MCF 10A (cell line): ENCODE results near the gene ZNF280A. TPM values are rescaled to one million over a fixed set of nuclear protein-coding genes. Genes with fewer than 3 reads are reported as not detected.

ENCODE experiments used
- BruUV-seq: library from RNA; stranded (reverse); fragments of 400-500 nt; replicated peaks from 2 replicates; lab custom pipeline; 2021; lab: Mats Ljungman, UMichigan
- CTCF ChIA-PET: fragments of 300-600 bp; sonication (Branson Sonifier 250); formaldehyde crosslinking; extraction: SDS; loops from one replicate; lab custom pipeline; 2021; ENCODE audit warnings: antibody characterized with exemption, inconsistent platforms; lab: Yijun Ruan, JAX
- POLR2A ChIA-PET: fragments of 300-600, 350-650 bp; sonication (Branson Sonifier 250); formaldehyde crosslinking; extraction: SDS; loops from one replicate; lab custom pipeline; 2020; ENCODE audit warnings: antibody characterized with exemption, inconsistent platforms; lab: Yijun Ruan, JAX
- DNase-seq: peaks from one replicate; pipeline ENCODE4 v3.0.0-alpha.2; 2018; ENCODE audit not compliant: unreplicated experiment
- H3K27ac Mint-ChIP-seq: one replicate; pipeline ENCODE4 v1.8.0; 2022; ENCODE audit warnings: mild to moderate bottlenecking, low read depth, mixed read lengths; ENCODE audit not compliant: unreplicated experiment
- H3K27me3 Mint-ChIP-seq: one replicate; pipeline ENCODE4 v1.8.0; 2022; ENCODE audit warnings: mixed read lengths; ENCODE audit not compliant: insufficient read depth, unreplicated experiment
- H3K36me3 Mint-ChIP-seq: one replicate; pipeline ENCODE4 v1.8.0; 2022; ENCODE audit warnings: mild to moderate bottlenecking, moderate library complexity, mixed read lengths; ENCODE audit not compliant: insufficient read depth, unreplicated experiment
- H3K4me1 Mint-ChIP-seq: one replicate; pipeline ENCODE4 v1.8.0; 2022; ENCODE audit warnings: mixed read lengths; ENCODE audit not compliant: insufficient read depth, unreplicated experiment
- H3K4me3 Mint-ChIP-seq: one replicate; pipeline ENCODE4 v1.8.0; 2022; ENCODE audit warnings: mild to moderate bottlenecking, moderate library complexity, mixed read lengths; ENCODE audit not compliant: unreplicated experiment
- H3K9me3 Mint-ChIP-seq: one replicate; pipeline ENCODE4 v1.8.0; 2022; ENCODE audit warnings: mixed read lengths; ENCODE audit not compliant: unreplicated experiment
- CTCF ChIP-seq: fragments of 200-600 bp; IDR thresholded peaks from one replicate; pipeline ENCODE4 v1.8.0; 2022; ENCODE audit warnings: antibody characterized with exemption, mild to moderate bottlenecking; ENCODE audit not compliant: unreplicated experiment
- intact Hi-C: fragments of 100-400 bp; cut with micrococcal nuclease; formaldehyde crosslinking; loops from 2 replicates; pipeline ENCODE4 v1.14.1; 2022
- total RNA-seq: library from RNA; stranded (reverse); gene quantifications from 2 replicates; pipeline ENCODE4 v1.2.3, GENCODE V29; 2022

ZNF280A gene
- total RNA-seq, 1 experiment from 2014 or later: not detected

GRCh38 chr22:22531770-22532546, 11.9 kb upstream of the ZNF280A start:
- Mint-ChIP-seq H3K4me3 (no peak overlapping the region), H3K27ac (no peak overlapping the region), H3K27me3 (peaks cover 11% of the 10 kb centered on the region), H3K4me1 (no peaks in the 10 kb centered on the region), H3K9me3 (no peaks in the 10 kb centered on the region), H3K36me3 (no peaks in the 10 kb centered on the region)
- TF ChIP-seq CTCF: no peak
- ChIA-PET POLR2A (no interaction called here), CTCF (interaction anchor here (0.9 kb wide), 1 partner anchor 54 kb away, joined by 7 read pairs; no protein-coding TSS in a partner anchor)
- no TSS peak for BruUV-seq
- no peak for DNase-seq
- intact Hi-C loops: no loop called here

DNA sequence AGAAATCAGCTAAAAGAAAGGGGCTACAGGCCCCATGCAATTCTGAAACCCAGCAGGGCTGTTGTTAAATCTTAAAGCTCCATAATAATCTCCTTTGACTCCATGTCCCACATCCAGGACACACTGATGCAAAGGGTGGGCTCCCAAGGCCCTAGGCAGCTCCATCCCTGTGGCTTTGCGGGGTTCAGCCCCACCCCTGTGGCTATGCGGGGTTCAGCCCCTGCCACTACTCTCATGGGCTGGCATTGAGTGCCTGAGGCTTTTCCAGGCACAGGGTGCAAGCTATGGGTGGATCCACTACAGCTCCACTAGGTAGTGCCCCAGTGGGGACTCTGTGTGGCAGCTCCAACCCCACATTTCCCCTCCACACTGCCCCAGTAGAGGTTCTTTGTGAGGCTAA, 8.7 kb upstream of the ZNF280A start:
- no peaks in the 10 kb centered on the region for H3K9me3 Mint-ChIP-seq
- H3K27ac Mint-ChIP-seq: no peak overlapping the region
- H3K4me1 Mint-ChIP-seq: no peaks in the 10 kb centered on the region
- ChIA-PET POLR2A (interaction anchor here (0.6 kb wide), 1 partner anchor 629 kb away, joined by 3 read pairs; no protein-coding TSS in a partner anchor), CTCF (interaction anchor here (0.9 kb wide), 1 partner anchor 107 kb away, joined by 4 read pairs; no protein-coding TSS in a partner anchor)
- BruUV-seq: no TSS peak
- peaks cover 28% of the 10 kb centered on the region for H3K27me3 Mint-ChIP-seq
- TF ChIP-seq CTCF: no peak
- DNase-seq: no peak
- H3K36me3 Mint-ChIP-seq: no peaks in the 10 kb centered on the region
- intact Hi-C loops: no loop called here
- H3K4me3 Mint-ChIP-seq: no peak overlapping the region

GRCh38 chr22:22527312-22527711, 7.2 kb upstream of the ZNF280A start:
- BruUV-seq: no TSS peak
- intact Hi-C loops: no loop called here
- H3K27ac Mint-ChIP-seq: no peak overlapping the region
- no peak for DNase-seq
- peaks cover 28% of the 10 kb centered on the region for H3K27me3 Mint-ChIP-seq
- POLR2A ChIA-PET: no interaction called here
- no peaks in the 10 kb centered on the region for H3K4me1 Mint-ChIP-seq
- no peak overlapping the region for H3K4me3 Mint-ChIP-seq
- H3K36me3 Mint-ChIP-seq: no peaks in the 10 kb centered on the region
- no peak for TF ChIP-seq CTCF
- CTCF ChIA-PET: interaction anchor here (0.6 kb wide), 1 partner anchor 652 kb away, joined by 3 read pairs; no protein-coding TSS in a partner anchor
- no peaks in the 10 kb centered on the region for H3K9me3 Mint-ChIP-seq

GRCh38 chr22:22526125-22526912, 6.2 kb upstream of the ZNF280A start:
- ChIA-PET POLR2A (no interaction called here), CTCF (no interaction called here)
- no peak overlapping the region for H3K4me3 Mint-ChIP-seq

More at GRCh38 chr22:22526125-22526912, 6.2 kb upstream of the ZNF280A start:
- no peaks in the 10 kb centered on the region for H3K9me3 Mint-ChIP-seq
- peaks cover 28% of the 10 kb centered on the region for H3K27me3 Mint-ChIP-seq
- no peak for DNase-seq
- BruUV-seq: no TSS peak
- TF ChIP-seq CTCF: no peak
- no peaks in the 10 kb centered on the region for H3K36me3 Mint-ChIP-seq
- intact Hi-C loops: no loop called here
- no peaks in the 10 kb centered on the region for H3K4me1 Mint-ChIP-seq
- H3K27ac Mint-ChIP-seq: no peak overlapping the region
